ENCODE data around the gene SIK3. TPM values are rescaled to one million over a fixed set of nuclear protein-coding genes. Genes with fewer than 3 reads are reported as not detected.

SIK3 gene
- total RNA-seq, 1 experiment from 2014 or later, result 31.4 TPM

DNA sequence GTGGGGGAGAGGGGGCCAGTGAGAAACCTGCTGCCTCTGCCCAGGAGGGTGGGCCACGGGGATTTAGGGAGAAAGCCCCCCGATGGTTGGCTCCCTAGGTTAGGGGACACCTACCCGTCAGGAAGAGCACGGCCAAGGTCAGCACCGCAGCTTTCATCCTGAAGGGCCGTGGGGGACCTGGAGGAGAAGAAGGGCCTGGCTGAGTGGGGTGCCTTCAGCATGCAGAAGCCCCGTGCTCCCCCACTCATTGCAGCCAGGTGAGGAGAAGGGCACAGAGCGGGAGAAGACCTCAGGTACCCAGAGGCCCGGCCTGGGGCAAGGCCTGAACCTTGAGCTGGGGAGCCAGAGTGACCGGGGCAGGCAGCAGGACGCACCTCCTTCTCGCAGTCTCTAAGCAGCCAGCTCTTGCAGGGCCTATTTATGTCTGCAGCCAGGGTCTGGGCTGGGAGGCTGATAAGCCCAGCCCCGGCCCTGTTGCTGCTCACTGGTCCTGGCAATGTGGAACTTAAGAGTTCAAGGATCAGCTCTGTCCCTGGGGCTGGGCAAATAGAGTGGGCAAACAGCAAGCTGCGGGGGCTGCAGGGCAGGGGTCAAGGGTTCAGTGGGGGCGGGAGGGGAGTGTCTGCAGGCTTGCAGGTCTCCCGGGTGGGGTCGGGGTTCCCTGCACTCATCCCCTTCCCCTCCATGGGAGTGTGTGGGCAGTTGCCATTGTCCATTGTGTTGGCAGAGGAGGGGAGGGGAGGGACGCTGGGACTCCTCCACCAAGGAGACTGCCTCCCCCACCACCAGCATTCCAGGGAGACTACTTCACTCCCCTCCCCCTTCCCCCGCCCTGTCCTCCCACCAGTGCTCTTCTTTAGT, 260.8 kb downstream of the SIK3 start, which contains the start of gene APOA1:
Gene APOA1 (minus strand): TSS at position 392 of the 861 bp plus-strand sequence. CDS start 235 bp downstream, at position 157.
- Histone ChIP-seq H3K4me1 (ENCODE audit: insufficient read depth, low read length) (no peaks in the 10 kb centered on the region), H4K91ac (ENCODE audit: insufficient read length, low read depth, low read length) (no peak within 1 kb of the TSS), H3K9me3 (ENCODE audit: control insufficient read depth, low read depth, low read length) (no peaks in the 10 kb centered on the region), H2AFZ (ENCODE audit: low read length) (no peak within 1 kb of the TSS), H2BK12ac (ENCODE audit: insufficient read length, low read depth, low read length) (no peak within 1 kb of the TSS), H3K14ac (ENCODE audit: insufficient read depth, low read length) (no peak within 1 kb of the TSS; the same call in 1 of the 2 replicates), H3K23ac (ENCODE audit: insufficient read length, low read depth, low read length) (no peak within 1 kb of the TSS), H3K18ac (ENCODE audit: insufficient read length, low read depth, low read length) (no peak within 1 kb of the TSS), H2BK5ac (ENCODE audit: insufficient read length, low read length) (no peak within 1 kb of the TSS), H3K56ac (ENCODE audit: insufficient read length, low read depth, low read length) (no peak within 1 kb of the TSS), H3K4me2 (ENCODE audit: insufficient read depth, insufficient read length, low read length) (no peak within 1 kb of the TSS), H2AK5ac (ENCODE audit: insufficient read length, low read length) (no peak within 1 kb of the TSS), H3K4ac (ENCODE audit: low read depth, low read length) (no peak within 1 kb of the TSS), H2BK20ac (ENCODE audit: low read depth, low read length, poor library complexity, severe bottlenecking) (no peak within 1 kb of the TSS), H4K20me1 (ENCODE audit: control insufficient read depth, insufficient read depth, insufficient read length) (no peaks in the 10 kb centered on the region), H4K8ac (replicated peaks; ENCODE audit: insufficient read length, low read depth, low read length) (no peak within 1 kb of the TSS), H3K79me1 (ENCODE audit: insufficient read depth, low read depth, low read length, poor library complexity, severe bottlenecking) (no peaks in the 10 kb centered on the region), H3K9ac (ENCODE audit: extremely low read depth, insufficient read length, low read length) (no peak within 1 kb of the TSS), H3K79me2 (ENCODE audit: insufficient read depth, low read length) (no peaks in the 10 kb centered on the region), H3K27me3 (ENCODE audit: insufficient read depth, low read length) (no peaks in the 10 kb centered on the region), H4K5ac (ENCODE audit: insufficient read length, low read depth, low read length) (no peak within 1 kb of the TSS), H2BK15ac (ENCODE audit: low read depth, low read length) (no peak within 1 kb of the TSS), H3K27ac (ENCODE audit: insufficient read length, low read depth, low read length) (no peak within 1 kb of the TSS), H2BK120ac (ENCODE audit: low read depth, low read length, poor library complexity, severe bottlenecking) (no peak within 1 kb of the TSS), H3T11ph (ENCODE audit: low read length) (no peak within 1 kb of the TSS), H3K23me2 (ENCODE audit: insufficient read length, low read depth, low read length, poor library complexity, severe bottlenecking) (peaks cover 6% of the 10 kb centered on the region)
- Mint-ChIP-seq H3K9me3 (no peaks in the 10 kb centered on the region), H3K4me3 (peak within 1 kb of the TSS in 1 of 2 experiments; percentile 12; a peak in 1 of 5 replicates), H3K27me3 (ENCODE audit: low read depth) (peaks cover 19% of the 10 kb centered on the region), H3K4me1 (peaks cover 39 to 43% of the 10 kb centered on the region in 2 experiments), H3K36me3 (ENCODE audit: insufficient read depth in 1 of 3, low read depth in 3 of 3) (no peaks in the 10 kb centered on the region; a peak in 1 of 7 replicates), H3K27ac (peak within 1 kb of the TSS in 1 of 3 experiments; percentile 53; a peak in 3 of 7 replicates)
- TF ChIP-seq, protein P1, sequence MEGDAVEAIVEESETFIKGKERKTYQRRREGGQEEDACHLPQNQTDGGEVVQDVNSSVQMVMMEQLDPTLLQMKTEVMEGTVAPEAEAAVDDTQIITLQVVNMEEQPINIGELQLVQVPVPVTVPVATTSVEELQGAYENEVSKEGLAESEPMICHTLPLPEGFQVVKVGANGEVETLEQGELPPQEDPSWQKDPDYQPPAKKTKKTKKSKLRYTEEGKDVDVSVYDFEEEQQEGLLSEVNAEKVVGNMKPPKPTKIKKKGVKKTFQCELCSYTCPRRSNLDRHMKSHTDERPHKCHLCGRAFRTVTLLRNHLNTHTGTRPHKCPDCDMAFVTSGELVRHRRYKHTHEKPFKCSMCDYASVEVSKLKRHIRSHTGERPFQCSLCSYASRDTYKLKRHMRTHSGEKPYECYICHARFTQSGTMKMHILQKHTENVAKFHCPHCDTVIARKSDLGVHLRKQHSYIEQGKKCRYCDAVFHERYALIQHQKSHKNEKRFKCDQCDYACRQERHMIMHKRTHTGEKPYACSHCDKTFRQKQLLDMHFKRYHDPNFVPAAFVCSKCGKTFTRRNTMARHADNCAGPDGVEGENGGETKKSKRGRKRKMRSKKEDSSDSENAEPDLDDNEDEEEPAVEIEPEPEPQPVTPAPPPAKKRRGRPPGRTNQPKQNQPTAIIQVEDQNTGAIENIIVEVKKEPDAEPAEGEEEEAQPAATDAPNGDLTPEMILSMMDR (conservative IDR thresholded peaks at IDR 0.05), result no peak
- WGBS (ENCODE audit: extremely low coverage, insufficient read length, low lambda C conversion rate), result no CpG with 5 or more reads among the region's 19 CpGs
- DNase-seq, result no peak
